HFF-Myc (cell line): ENCODE data around the gene CLPTM1L.

Experiments used
- DNase-seq: peaks from one replicate; pipeline ENCODE4 v3.0.0-alpha.2; 2011; ENCODE audit warnings: low read depth; ENCODE audit errors: extremely low read depth
- H3K4me3 ChIP-seq: replicated peaks from 2 replicates; pipeline ENCODE4 v1.5.1; 2011; ENCODE audit warnings: low read depth, mild to moderate bottlenecking, control low read depth, low read length
- CTCF ChIP-seq: IDR thresholded peaks from 2 replicates; pipeline ENCODE4 v1.5.1; 2012; ENCODE audit warnings: mild to moderate bottlenecking, low read depth, low read length, control low read depth; ENCODE audit errors: missing control alignments

The CLPTM1L gene

GRCh38 chr5:1325191-1325741 is 19.6 kb downstream of the CLPTM1L start:
- no peak for DNase-seq
- H3K4me3 ChIP-seq = no peak overlapping the region

GRCh38 chr5:1324719-1325190 is 20.1 kb downstream of the CLPTM1L start:
- TF ChIP-seq CTCF = no peak
- no peak for DNase-seq
- H3K4me3 ChIP-seq = no peak overlapping the region

More at GRCh38 chr5:1325191-1325741, 19.6 kb downstream of the CLPTM1L start:
- no peak for TF ChIP-seq CTCF

GRCh38 chr5:1324301-1324700 is 20.6 kb downstream of the CLPTM1L start:
- TF ChIP-seq CTCF = no peak
- no peak overlapping the region for H3K4me3 ChIP-seq
- no peak for DNase-seq

GRCh38 chr5:1323803-1324173 is 21.1 kb downstream of the CLPTM1L start:
- no peak for TF ChIP-seq CTCF
- no peak for DNase-seq

GRCh38 chr5:1322955-1323802 is 21.7 kb downstream of the CLPTM1L start:
- DNase-seq = no peak
- TF ChIP-seq CTCF = no peak
- H3K4me3 ChIP-seq = no peak overlapping the region

More at GRCh38 chr5:1323803-1324173, 21.1 kb downstream of the CLPTM1L start:
- H3K4me3 ChIP-seq = no peak overlapping the region

GRCh38 chr5:1322036-1322900 is 22.6 kb downstream of the CLPTM1L start:
- no peak overlapping the region for H3K4me3 ChIP-seq
- no peak for TF ChIP-seq CTCF
- no peak for DNase-seq
